ENCODE results near the gene ABCC2.

ABCC2 gene

DNA sequence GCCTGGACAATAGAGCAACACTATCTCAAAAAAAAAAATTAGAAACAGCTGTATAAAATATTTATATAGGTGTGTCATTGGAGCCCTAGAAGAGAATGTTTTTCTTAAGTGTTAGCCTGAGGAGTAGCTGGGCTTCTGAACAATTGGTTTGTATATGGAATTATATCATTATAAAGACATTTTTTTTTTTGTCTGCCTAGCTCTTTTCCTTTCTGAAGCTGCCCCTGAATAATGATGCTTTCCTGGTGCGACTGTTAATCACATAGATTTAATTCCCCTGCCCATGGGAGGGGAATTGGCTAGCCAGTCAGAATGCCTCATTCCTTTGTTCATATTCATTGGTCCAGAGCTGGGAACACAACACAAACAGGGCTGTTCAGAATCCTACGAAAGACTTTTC, 13.9 kb upstream of the ABCC2 start:
- no peak for DNase-seq
- in situ Hi-C loops (cut with HindIII; ENCODE audit: low pct_ligation_motif_present, low pct_unique_long_range_greater_than_20kb, low sequenced_read_pairs) = no loop called here

- in situ Hi-C loops (cut with HindIII; ENCODE audit: low pct_ligation_motif_present, low pct_unique_long_range_greater_than_20kb, low sequenced_read_pairs) = no loop called here
- no peak for DNase-seq
Measured at GRCh38 chr10:99769706-99770105, 12.7 kb upstream of the ABCC2 start.

DNA sequence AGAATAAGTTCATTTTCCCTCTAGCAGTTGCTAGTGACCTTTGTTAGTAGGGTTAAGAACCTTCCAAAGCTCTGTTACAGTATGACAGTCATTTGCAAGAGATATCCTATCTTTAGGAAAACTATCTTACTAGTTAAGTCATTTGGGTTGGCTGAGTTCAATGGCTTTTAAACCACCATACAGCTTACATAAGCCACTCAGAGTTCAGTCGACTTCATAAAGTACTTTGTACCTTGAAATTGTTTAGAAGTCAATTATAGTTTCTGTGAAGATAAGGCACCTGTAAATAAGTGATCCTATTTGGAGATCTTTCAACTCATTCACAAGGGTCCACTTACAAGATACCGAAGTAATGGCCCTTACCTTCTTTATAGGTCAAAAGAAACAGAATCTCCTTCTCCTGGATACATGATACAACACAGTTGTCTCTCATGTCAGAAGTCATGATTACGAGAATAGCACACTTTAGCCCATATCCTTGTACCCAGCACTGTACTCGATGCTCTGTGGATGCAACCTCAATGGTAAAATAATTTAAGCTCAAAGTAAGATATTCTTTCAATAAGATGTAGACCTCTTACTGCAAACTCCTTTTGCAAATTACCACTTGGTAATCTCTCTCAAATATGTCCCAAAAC, 11.9 kb upstream of the ABCC2 start:
- no peak for DNase-seq
- in situ Hi-C loops (cut with HindIII; ENCODE audit: low pct_ligation_motif_present, low pct_unique_long_range_greater_than_20kb, low sequenced_read_pairs) = no loop called here

DNA sequence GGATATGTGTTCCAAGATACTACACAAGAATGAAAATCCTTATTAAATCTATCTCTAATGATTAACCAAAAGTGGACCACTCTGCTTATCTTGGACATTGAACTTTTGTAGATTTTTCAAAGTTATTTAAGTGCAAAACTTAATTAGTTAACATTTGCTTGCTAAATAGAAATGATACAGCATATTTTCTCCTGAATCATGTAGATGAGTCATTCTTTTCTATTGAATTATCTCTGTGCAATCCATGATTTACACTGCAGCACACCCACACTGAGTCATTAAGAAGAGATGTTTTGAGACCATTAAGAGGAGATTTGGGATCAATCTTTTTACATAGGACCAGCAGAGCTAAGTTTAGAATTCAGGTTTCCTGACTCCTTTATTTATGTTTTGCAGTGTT, 6.6 kb upstream of the ABCC2 start:
- in situ Hi-C loops (cut with HindIII; ENCODE audit: low pct_ligation_motif_present, low pct_unique_long_range_greater_than_20kb, low sequenced_read_pairs) = no loop called here
- peak; percentile 76 for DNase-seq

- DNase-seq = peak; percentile 60
- in situ Hi-C loops (cut with HindIII; ENCODE audit: low pct_ligation_motif_present, low pct_unique_long_range_greater_than_20kb, low sequenced_read_pairs) = no loop called here
Measured at GRCh38 chr10:99777918-99778714, 4.3 kb upstream of the ABCC2 start.

DNA sequence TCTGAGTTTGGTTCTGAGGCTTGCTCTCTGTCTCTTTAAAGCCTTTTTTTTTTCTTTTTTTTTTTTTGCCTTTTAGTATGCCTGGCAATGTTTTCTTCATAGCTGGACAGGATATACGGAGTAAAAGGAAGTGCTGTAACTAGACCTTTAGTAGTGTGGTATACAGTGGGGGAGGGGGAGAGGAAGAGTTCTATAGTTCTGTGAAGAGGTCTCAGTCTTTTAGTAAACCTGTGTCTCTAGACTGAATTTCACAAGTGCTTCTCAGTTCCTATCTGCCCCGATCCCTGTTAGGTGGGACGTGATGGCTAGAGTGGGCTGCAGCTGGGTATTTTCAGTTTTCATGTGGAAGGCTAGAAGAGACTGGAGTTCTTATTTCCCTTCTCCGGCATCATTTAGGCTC, 3.1 kb upstream of the ABCC2 start:
- in situ Hi-C loops (cut with HindIII; ENCODE audit: low pct_ligation_motif_present, low pct_unique_long_range_greater_than_20kb, low sequenced_read_pairs) = no loop called here
- peak; percentile 72 for DNase-seq

- no peak for DNase-seq
- in situ Hi-C loops (cut with HindIII; ENCODE audit: low pct_ligation_motif_present, low pct_unique_long_range_greater_than_20kb, low sequenced_read_pairs) = no loop called here
Measured at GRCh38 chr10:99781734-99782429, 558 bp upstream of the ABCC2 start.

DNA sequence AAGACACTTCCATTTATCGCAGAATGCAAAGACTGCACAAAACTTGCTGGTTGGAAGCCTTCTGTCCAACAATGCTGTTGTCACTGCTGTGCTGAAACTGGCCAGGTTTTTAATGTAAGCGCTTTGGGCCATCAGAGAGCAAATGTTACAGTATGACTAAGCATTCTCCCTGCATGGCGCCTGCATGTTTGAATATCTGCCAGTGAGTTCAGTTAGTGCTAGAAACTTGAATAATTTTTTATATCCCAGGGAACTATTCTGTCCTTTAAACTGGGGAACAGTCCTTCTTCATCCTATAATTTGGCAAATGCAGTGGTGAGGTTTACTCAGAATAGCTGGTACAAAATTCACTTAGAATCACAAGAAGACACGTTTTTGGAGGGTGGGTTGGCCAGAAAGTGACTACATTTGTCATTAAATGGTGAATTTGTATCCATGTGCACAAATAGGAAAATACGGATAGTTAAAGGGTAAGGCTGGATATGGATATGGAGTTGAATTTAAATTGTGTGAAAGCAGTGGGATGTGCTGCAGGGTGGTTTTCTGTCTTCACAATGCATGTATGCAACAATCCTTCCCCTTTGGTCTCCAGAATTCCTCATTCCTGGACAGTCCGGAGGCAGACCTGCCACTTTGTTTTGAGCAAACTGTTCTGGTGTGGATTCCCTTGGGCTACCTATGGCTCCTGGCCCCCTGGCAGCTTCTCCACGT, 1.7 kb downstream of the ABCC2 start:
- DNase-seq = peak; percentile 38
- in situ Hi-C loops (cut with HindIII; ENCODE audit: low pct_ligation_motif_present, low pct_unique_long_range_greater_than_20kb, low sequenced_read_pairs) = no loop called here

- no peak for DNase-seq
Measured at GRCh38 chr10:99784727-99785441, 2.4 kb downstream of the ABCC2 start.

DNA sequence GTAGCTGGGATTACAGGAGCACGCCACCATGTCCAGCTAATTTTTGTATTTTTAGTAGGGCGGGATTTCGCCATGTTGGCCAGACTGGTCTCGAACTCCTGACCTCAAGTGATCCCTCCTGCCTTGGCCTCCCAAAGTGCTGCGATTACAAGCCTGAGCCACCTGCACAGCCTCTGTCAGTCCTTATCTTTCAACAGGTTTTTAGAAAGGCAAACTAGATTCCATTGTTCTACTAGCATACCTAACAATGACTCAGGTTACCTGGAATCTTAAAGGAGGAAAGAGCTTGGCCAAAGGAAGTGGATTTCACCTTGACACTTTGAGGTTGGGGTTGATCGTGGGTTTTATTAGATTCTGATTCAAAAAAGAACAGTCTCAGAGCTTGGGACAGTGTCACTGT, 3.2 kb downstream of the ABCC2 start:
- in situ Hi-C loops (cut with HindIII; ENCODE audit: low pct_ligation_motif_present, low pct_unique_long_range_greater_than_20kb, low sequenced_read_pairs) = no loop called here
- no peak for DNase-seq

More at GRCh38 chr10:99784727-99785441, 2.4 kb downstream of the ABCC2 start:
- in situ Hi-C loops (cut with HindIII; ENCODE audit: low pct_ligation_motif_present, low pct_unique_long_range_greater_than_20kb, low sequenced_read_pairs) = no loop called here

- in situ Hi-C loops (cut with HindIII; ENCODE audit: low pct_ligation_motif_present, low pct_unique_long_range_greater_than_20kb, low sequenced_read_pairs) = no loop called here
- DNase-seq = no peak
Measured at GRCh38 chr10:99787311-99787710, 4.9 kb downstream of the ABCC2 start.

- in situ Hi-C loops (cut with HindIII; ENCODE audit: low pct_ligation_motif_present, low pct_unique_long_range_greater_than_20kb, low sequenced_read_pairs) = no loop called here
- DNase-seq = no peak
Measured at GRCh38 chr10:99787782-99788445, 5.5 kb downstream of the ABCC2 start.

DNA sequence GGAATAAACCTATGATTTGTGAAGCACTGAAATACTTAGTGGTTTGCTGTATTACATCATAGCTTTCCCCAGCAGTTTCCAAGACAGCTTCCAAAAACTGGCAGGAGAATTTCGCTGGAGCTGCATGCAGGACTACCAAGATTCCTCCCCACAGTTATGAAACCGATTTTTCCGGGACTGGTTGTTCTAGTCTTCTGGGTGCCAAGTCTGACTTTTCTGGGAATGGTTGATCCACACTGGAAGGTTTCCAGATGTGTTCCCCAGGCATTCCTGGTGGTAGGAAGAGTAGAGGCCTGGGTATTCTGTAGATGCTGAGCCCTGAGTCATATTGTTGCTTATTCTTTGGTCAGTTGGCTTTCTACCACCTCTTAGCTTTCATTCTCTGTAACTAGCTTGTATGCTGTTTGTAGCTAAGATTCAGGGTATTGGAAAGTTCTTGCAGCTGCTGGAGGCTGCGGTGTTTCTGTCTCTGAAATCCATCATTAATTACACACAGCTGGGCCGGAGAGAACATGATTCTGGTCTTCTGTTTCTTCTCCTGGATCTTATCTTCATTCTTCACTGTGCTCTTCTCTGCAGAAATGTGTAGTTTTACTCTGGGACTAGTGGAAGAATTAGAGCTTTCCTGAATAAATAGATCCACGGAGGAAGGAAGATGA, 6.3 kb downstream of the ABCC2 start:
- in situ Hi-C loops (cut with HindIII; ENCODE audit: low pct_ligation_motif_present, low pct_unique_long_range_greater_than_20kb, low sequenced_read_pairs) = no loop called here
- no peak for DNase-seq

DNA sequence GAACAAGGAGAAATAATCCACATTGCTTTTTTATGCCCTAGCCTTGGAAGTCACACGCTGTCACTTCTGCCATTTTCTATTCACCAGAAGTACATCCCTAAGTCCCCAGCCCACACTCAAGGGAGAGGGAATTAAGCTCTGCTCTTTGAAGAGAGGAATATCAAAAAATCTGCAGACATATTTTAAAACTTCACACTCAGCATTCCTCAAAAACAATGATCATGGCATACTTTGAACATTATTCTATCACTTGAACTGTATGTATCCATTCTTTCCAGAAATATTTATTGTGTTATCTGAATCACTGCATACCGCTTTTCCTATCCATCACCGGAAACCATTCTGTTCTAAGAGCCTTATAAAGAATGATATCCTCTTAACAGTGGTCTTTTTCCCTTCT, 9.4 kb downstream of the ABCC2 start:
- DNase-seq = no peak
- in situ Hi-C loops (cut with HindIII; ENCODE audit: low pct_ligation_motif_present, low pct_unique_long_range_greater_than_20kb, low sequenced_read_pairs) = no loop called here

GRCh38 chr10:99793819-99794218, 11.4 kb downstream of the ABCC2 start:
- in situ Hi-C loops (cut with HindIII; ENCODE audit: low pct_ligation_motif_present, low pct_unique_long_range_greater_than_20kb, low sequenced_read_pairs) = no loop called here
- no peak for DNase-seq

GRCh38 chr10:99796928-99797327, 14.5 kb downstream of the ABCC2 start:
- in situ Hi-C loops (cut with HindIII; ENCODE audit: low pct_ligation_motif_present, low pct_unique_long_range_greater_than_20kb, low sequenced_read_pairs) = no loop called here
- no peak for DNase-seq

- no peak for DNase-seq
- in situ Hi-C loops (cut with HindIII; ENCODE audit: low pct_ligation_motif_present, low pct_unique_long_range_greater_than_20kb, low sequenced_read_pairs) = no loop called here
Measured at GRCh38 chr10:99798031-99798430, 15.6 kb downstream of the ABCC2 start.

- in situ Hi-C loops (cut with HindIII; ENCODE audit: low pct_ligation_motif_present, low pct_unique_long_range_greater_than_20kb, low sequenced_read_pairs) = no loop called here
- DNase-seq = no peak
Measured at GRCh38 chr10:99798920-99799319, 16.5 kb downstream of the ABCC2 start.

All from ACHN (cell line).